NCI-H2196 treated with DMSO at 0.1 percent for 48 hours (cell line): ENCODE data around the gene DNAAF9.

ENCODE experiments used
- DNase-seq: peaks from one replicate; lab custom pipeline; 2025; ENCODE audit not compliant: unreplicated experiment; lab: John Stamatoyannopoulos, UW

Gene DNAAF9

GRCh38 chr20:3378138-3378537, 29.3 kb downstream of the DNAAF9 start:
- no peak for DNase-seq

DNA sequence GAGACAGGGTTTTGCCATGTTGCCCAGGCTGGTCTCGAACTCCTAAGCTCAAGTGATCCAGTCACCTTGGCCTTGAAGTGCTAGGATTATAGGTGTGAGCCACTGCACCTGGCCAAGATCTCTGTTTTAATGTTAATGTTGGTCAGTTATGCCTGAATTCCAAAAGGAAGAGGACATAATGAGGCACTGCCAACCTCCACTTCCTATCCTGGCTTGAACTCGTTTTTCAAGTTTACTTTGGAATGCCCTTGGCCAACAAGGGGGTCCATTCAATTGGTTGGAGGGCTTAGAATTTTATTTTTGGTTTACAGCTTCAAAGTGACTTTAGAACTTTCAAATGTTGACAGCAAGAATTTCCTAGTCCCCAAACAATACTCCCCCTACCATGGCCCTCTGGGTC, 29.8 kb downstream of the DNAAF9 start:
- no peak for DNase-seq

DNA sequence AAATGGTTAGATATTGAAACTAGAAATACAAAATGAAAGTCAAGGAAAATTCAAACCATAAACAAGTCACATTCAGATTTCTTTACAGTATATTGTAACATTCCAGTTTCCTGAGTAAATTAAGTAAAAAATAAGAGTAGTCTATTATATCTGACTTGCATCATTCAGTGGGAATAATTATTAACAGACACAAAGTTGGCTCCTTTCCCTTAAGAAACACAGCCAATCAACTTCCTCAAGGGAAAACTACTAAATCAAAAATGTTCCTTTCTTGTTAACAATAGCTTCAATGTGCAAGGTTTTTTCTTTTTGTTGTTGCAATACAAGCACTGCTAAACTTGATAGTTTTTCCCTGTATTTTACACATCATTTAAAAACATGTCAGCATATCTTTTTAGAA, 33.2 kb downstream of the DNAAF9 start:
- DNase-seq = no peak

DNA sequence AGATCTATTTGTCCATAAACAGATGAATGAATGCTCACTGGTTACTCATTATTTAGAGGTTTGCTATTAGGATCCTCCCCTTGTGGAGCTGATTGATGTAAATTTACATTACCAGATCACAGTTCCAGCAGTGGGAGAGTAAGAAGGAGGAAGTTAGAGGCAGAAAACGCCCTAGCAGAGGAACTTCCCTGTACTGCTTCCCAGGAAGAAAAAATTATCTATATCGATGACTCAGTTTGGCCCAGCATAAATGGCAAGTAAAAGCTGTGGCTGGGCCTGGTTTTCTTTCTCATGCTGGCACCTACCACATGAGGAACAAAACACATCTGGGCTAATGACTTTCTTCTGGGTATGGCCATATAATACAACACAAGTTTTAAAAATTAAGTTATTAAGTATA, 35.7 kb downstream of the DNAAF9 start:
- no peak for DNase-seq

- DNase-seq = no peak
Measured at GRCh38 chr20:3367089-3367488, 40.4 kb downstream of the DNAAF9 start.

DNA sequence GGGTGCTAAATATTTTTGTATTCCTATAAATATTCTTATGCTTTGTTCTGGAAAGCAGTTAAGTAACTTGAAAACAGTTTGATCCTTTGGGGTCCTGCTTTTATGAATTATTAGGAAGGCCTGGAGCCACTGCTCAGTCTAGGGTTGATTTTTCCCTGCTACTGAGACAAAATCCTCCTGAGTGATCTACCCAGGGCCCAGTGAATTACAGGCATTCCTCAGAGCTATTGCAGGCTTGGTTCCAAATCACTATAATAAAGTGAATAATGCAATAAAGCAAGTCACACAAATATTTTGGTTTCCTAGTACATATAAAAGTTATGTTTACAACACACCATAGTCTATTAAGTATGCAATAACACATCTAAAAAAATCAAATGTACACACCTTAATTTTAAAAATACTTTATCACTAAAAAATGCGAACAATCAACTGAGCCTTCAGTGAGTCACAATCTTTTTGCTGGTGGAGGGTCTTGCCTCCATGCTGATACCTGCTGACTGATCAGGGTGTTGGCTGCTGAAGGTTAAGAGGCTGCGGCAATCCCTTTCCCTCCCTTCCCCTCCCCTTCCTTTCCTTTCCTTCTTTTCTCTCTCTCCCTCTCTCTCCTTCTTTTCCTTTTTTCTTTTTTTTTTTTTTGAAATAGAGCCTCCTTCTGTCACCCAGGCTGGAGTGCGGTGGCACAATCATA, 43.0 kb downstream of the DNAAF9 start:
- DNase-seq = no peak

GRCh38 chr20:3360752-3361151, 46.7 kb downstream of the DNAAF9 start:
- no peak for DNase-seq

DNA sequence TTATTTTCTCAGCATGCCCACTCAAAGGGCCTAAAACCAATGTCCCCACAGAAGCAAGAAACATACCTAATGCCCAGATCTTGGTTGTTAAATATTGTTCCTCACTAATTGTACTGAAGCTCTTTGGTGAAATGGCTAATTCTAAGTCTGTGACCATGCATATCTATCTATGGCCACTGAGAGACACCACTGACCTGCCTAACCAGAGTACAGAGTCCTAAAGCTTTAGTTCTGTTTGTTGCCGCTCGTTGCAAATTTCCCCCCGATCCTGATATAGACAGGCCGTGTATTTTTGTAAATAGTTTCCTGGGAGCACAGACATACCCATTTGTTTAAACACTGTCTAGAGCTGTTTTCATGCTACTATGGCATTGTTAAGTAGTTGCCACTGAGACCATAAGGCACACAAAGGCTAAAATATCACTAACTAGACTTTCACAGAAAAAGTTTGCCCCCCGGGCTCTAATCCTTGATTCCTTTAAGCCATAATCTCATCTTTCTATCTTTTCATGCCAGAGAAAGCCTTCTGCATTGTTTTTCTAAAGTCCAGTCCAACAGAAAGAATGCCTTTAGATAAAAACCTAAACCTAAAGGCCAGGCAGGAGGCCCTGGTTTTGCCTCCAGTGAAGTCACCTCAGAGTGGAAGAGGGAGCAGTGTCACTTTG, 48.7 kb downstream of the DNAAF9 start:
- DNase-seq = no peak
